Tibial nerve (tissue), 4 donors: ENCODE measurements around the gene KDM4B. TPM values are rescaled to one million over a fixed set of nuclear protein-coding genes. Genes with fewer than 3 reads are reported as not detected.

ENCODE experiments used
- DNase-seq, 2 donors: peaks; one replicate each; pipeline ENCODE4 v3.0.0-alpha.2; 2019; ENCODE audit warnings: low spot score in 2 of 2
- H3K27ac ChIP-seq, 4 donors: fragments of 200-600 bp; sonication (generic) in 3 of 4; one replicate each; pipeline ENCODE4 v1.5.1; 2017 to 2019; ENCODE audit warnings: mild to moderate bottlenecking in 1 of 4
- H3K27me3 ChIP-seq, 2 donors: fragments of 200-600 bp; sonication (generic) in 1 of 2; one replicate each; pipeline versions ENCODE4 v1.5.1 to v1.6.0; 2017 to 2019
- H3K36me3 ChIP-seq, 3 donors: fragments of 200-600 bp; sonication (generic); one replicate each; pipeline ENCODE4 v1.5.1; 2018 to 2019
- H3K4me1 ChIP-seq, 4 donors: fragments of 200-600 bp; sonication (generic) in 3 of 4; one replicate each; pipeline ENCODE4 v1.5.1; 2017 to 2019
- H3K4me3 ChIP-seq, 4 donors: fragments of 200-600 bp; sonication (generic) in 3 of 4; one replicate each; pipeline ENCODE4 v1.5.1; 2017 to 2019; ENCODE audit warnings: mild to moderate bottlenecking in 1 of 4, moderate library complexity in 1 of 4
- H3K9me3 ChIP-seq, 4 donors: fragments of 200-600 bp; sonication (generic) in 3 of 4; one replicate each; pipeline ENCODE4 v1.5.1; 2017 to 2019
- EP300 ChIP-seq, 2 donors: sonication (generic); formaldehyde crosslinking; IDR thresholded peaks; one replicate each; pipeline ENCODE4 v1.6.1; 2017; ENCODE audit warnings: antibody characterized with exemption in 2 of 2, mild to moderate bottlenecking in 1 of 2
- POLR2A ChIP-seq, 2 donors: fragments of 450-650 bp; IDR thresholded peaks; one replicate each; pipeline ENCODE4 v1.6.1; 2017; ENCODE audit warnings: antibody characterized with exemption in 2 of 2, mild to moderate bottlenecking in 2 of 2, moderate library complexity in 2 of 2
- WGBS, 2 donors: methylation state at CpG; one replicate each; pipeline ENCODE4 v1.1.5; 2018; 5-methylcytosine and 5-hydroxymethylcytosine counted together
- total RNA-seq, 4 donors: library from RNA; depleted of rRNA; stranded (reverse); fragments of >200 nt; gene quantifications; one replicate each; pipeline ENCODE4 v1.1.0, GENCODE V29; 2016
- TF ChIP-seq, protein P1 (sequence below), 5 experiments: fragments of 200-600 bp in 3 of 5; fragments of 450-650 bp in 2 of 5; sonication (generic) in 3 of 5; IDR thresholded peaks; one replicate each; pipeline ENCODE4 v1.5.1; 2016 to 2019; ENCODE audit warnings: antibody characterized with exemption in 5 of 5, mild to moderate bottlenecking in 3 of 5, moderate library complexity in 2 of 5

The KDM4B gene
- total RNA-seq, 4 donors from 2014 or later = 37.8 to 72.4 (median 57.2) TPM

DNA sequence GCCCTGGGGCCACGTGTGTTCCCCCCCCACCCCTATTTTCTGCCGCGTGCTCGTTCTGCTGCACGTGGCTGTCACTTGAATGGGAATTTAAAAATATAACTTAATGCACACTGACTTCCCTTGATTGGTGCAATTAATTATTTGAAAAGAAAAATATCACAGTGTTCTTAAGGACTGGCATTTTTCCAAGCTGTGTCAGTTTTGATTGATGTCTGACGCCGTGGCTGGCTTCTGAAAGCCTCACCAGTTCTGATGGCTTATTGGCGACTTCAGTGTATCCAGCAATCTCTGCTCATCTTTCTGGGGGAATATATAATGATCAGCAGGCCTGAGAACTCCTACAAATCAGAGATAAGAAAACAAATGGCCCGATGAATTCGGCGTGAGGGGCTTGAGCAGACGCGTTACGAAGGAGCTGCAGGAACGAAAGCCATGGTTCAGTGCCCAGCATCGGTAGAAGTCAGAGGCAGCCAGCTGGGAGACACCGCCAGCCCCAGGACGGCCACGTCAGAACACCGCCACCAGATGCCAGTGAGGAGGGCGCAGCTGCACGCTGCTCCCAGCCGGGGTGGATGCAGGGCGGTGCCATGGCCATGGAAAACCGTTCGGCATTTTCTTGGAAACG is 111.2 kb downstream of the KDM4B start:
- Histone ChIP-seq H3K27me3 (no peaks in the 10 kb centered on the region), H3K4me1 (peaks cover 0 to 17% (median 4%) of the 10 kb centered on the region in 4 donors), H3K9me3 (no peaks in the 10 kb centered on the region), H3K36me3 (peaks cover 0 to 86% (median 4%) of the 10 kb centered on the region in 3 donors), H3K27ac (no peak overlapping the region), H3K4me3 (no peak overlapping the region)
- no peak for DNase-seq
- TF ChIP-seq, protein P1, sequence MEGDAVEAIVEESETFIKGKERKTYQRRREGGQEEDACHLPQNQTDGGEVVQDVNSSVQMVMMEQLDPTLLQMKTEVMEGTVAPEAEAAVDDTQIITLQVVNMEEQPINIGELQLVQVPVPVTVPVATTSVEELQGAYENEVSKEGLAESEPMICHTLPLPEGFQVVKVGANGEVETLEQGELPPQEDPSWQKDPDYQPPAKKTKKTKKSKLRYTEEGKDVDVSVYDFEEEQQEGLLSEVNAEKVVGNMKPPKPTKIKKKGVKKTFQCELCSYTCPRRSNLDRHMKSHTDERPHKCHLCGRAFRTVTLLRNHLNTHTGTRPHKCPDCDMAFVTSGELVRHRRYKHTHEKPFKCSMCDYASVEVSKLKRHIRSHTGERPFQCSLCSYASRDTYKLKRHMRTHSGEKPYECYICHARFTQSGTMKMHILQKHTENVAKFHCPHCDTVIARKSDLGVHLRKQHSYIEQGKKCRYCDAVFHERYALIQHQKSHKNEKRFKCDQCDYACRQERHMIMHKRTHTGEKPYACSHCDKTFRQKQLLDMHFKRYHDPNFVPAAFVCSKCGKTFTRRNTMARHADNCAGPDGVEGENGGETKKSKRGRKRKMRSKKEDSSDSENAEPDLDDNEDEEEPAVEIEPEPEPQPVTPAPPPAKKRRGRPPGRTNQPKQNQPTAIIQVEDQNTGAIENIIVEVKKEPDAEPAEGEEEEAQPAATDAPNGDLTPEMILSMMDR (IDR thresholded peaks at IDR 0.05) = no peak
- TF ChIP-seq EP300 (IDR thresholded peaks at IDR 0.05) (no peak), POLR2A (IDR thresholded peaks at IDR 0.05) (no peak)
- 79 to 86% methylated on average over 27 of the region's 27 CpGs for WGBS, 2 donors

DNA sequence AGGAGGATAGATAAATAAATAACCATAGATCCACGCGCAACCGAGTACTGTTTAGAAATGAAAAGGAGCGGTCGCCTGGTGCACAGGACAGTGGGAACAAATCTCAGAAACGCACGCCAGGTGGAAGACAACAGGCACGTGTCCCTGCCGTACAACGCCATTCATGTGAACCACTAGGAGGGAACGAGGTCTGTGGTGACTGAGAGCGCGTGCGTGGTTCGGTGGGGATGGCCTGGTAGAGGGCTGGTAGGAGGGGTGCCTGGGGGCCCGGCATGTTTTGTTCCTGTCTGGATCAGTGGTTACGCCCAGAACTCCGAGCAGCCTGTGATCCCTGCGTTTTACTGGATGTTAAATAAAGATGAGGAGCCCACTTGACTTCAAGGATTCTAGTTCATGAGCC is 111.9 kb downstream of the KDM4B start:
- H3K9me3 ChIP-seq = no peaks in the 10 kb centered on the region
- DNase-seq = no peak
- H3K27ac ChIP-seq = no peak overlapping the region
- peaks cover 0 to 86% (median 4%) of the 10 kb centered on the region in 3 donors for H3K36me3 ChIP-seq
- H3K4me3 ChIP-seq = no peak overlapping the region
- H3K27me3 ChIP-seq = no peaks in the 10 kb centered on the region
- peaks cover 0 to 17% (median 4%) of the 10 kb centered on the region in 4 donors for H3K4me1 ChIP-seq
- WGBS, 2 donors = 94% methylated on average over 19 of the region's 19 CpGs
- TF ChIP-seq POLR2A (IDR thresholded peaks at IDR 0.05) = no peak
- TF ChIP-seq EP300 (IDR thresholded peaks at IDR 0.05) = no peak
- TF ChIP-seq, protein P1 (IDR thresholded peaks at IDR 0.05) = no peak

DNA sequence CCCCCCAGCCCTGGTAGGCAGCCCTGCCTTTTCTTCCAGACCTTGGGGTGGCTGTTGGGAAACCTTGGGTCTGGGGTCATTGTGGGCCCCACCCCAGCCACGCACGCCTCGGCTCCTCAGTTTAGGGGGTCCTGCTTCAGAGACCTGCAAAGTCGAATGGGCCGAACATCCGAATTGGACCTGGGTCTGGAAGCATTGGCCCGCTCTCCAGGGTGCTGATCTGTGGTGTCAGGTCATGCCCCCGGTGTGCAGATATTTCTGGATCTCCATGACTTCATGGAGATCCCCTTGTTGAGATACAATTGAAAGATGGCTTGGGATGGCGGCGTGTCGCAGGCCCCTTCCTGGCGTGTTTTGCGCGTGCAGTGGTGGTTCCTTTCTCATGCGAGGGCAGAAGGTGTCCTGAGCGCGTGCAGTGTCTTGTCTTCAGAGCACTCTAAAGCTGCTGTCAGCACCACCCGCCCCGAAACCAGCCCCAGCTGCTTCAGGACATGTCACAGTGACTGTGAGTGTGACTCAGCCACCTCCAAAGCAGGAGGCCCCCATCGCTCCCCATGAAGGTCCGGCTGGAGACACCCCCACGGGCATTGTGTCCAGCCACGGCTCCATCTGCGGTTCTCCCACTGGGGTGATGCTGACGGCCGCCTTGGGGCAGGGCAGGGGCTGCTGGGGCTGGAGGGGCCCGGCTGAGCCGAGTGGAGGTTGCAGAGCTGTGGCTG is 112.7 kb downstream of the KDM4B start:
- Histone ChIP-seq H3K9me3 (no peaks in the 10 kb centered on the region), H3K27ac (no peak overlapping the region), H3K36me3 (peaks cover 0 to 92% (median 4%) of the 10 kb centered on the region in 3 donors), H3K27me3 (no peaks in the 10 kb centered on the region), H3K4me1 (peaks cover 0 to 17% (median 4%) of the 10 kb centered on the region in 4 donors), H3K4me3 (no peak overlapping the region)
- 94% methylated on average over 22 to 24 of the region's 28 CpGs for WGBS, 2 donors
- no peak for TF ChIP-seq EP300 (IDR thresholded peaks at IDR 0.05)
- TF ChIP-seq POLR2A (IDR thresholded peaks at IDR 0.05) = no peak
- TF ChIP-seq, protein P1 (IDR thresholded peaks at IDR 0.05) = no peak
- DNase-seq = no peak

DNA sequence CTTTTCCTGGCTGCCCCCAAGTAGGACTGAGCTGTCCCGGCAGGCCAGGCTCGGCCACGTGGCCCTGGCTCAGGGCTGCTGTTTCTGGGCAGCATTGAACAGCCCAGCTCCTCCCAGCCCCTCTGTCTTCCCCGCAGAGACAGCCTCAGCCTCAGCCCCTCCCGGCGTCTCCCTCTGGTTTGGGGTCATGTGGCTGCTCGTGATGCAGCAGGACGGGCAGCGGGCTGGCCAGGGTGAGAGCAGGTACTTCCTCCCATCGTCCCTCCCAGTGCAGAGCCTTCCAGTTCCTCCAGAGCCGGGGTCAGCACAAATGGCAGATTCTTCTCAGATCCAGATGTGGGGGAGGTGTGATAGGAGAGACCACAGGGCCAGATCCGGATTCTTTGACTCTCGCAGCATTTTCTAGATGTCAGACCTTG is 114.6 kb downstream of the KDM4B start:
- Histone ChIP-seq H3K27me3 (no peaks in the 10 kb centered on the region), H3K9me3 (no peaks in the 10 kb centered on the region), H3K27ac (peak overlapping the region; percentile 13 to 71 (median 46)), H3K4me3 (no peak overlapping the region), H3K36me3 (peaks cover 0 to 90% (median 0%) of the 10 kb centered on the region in 3 donors), H3K4me1 (peaks cover 0 to 17% (median 4%) of the 10 kb centered on the region in 4 donors)
- peak in 1 of 2 donors; percentile 41 for DNase-seq
- WGBS, 2 donors = 28 to 43% methylated on average over 11 to 12 of the region's 13 CpGs
- no peak for TF ChIP-seq POLR2A (IDR thresholded peaks at IDR 0.05)
- TF ChIP-seq, protein P1 (IDR thresholded peaks at IDR 0.05) = no peak
- TF ChIP-seq EP300 (IDR thresholded peaks at IDR 0.05) = no peak

DNA sequence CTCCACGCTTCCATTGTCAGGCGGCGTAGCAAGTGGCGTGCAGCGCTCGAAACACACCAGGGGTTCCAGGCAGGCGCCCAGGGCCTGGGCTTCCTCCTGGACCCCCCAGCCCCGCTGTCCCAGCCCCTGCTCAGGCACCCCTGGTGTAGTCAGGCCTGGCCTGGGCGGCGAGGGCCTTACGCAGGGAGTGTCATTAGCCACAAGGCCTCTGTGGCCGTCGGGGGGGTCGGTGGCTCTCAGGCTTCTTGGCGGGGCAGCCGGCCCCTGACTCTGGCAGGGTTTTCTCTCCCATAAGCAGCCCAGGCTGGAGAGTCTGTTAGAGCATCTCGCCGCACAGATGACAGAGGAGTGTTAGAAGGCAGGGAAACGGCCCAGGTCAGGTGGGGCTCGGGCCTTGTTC is 116.7 kb downstream of the KDM4B start:
- no peak for DNase-seq
- Histone ChIP-seq H3K27me3 (no peaks in the 10 kb centered on the region), H3K4me3 (no peak overlapping the region), H3K36me3 (peaks cover 0 to 79% (median 0%) of the 10 kb centered on the region in 3 donors), H3K27ac (no peak overlapping the region), H3K9me3 (no peaks in the 10 kb centered on the region), H3K4me1 (peaks cover 0 to 26% (median 4%) of the 10 kb centered on the region in 4 donors)
- WGBS, 2 donors = 91 to 93% methylated on average over 16 to 17 of the region's 20 CpGs
- TF ChIP-seq EP300 (IDR thresholded peaks at IDR 0.05) (no peak), POLR2A (IDR thresholded peaks at IDR 0.05) (no peak)
- TF ChIP-seq, protein P1 (IDR thresholded peaks at IDR 0.05) = no peak
